ENCODE results near the gene GNPNAT1. TPM values are rescaled to one million over a fixed set of nuclear protein-coding genes. Genes with fewer than 3 reads are reported as not detected.

Gene GNPNAT1
- 70.0 and 90.6 TPM in 2 replicates for total RNA-seq

GRCh38 chr14:52791223-52792096 lies at the start of gene GNPNAT1:
Gene GNPNAT1 (minus strand): TSS chr14:52791607. CDS start chr14:52784650, 6,957 bp downstream.

GRCh38 chr14:52729925-52730708 lies 61.3 kb downstream of the GNPNAT1 start, which contains the start of gene STYX:
Gene STYX (plus strand): TSS chr14:52730166. CDS start chr14:52730475, 309 bp downstream.

Small RNAs within 50 kb of the gene (small RNA-seq; reads per million reads assigned to genes)
- not detected for gene AL139317.2

Other genes starting within 250 kb of the GNPNAT1 start
- 6.5 TPM in 2 replicates for gene TXNDC16, start 239.1 kb downstream of the GNPNAT1 start, total RNA-seq
- 0.53 and 1.6 TPM in 2 replicates for gene GPR137C, start 238.8 kb downstream of the GNPNAT1 start, total RNA-seq
- 128 and 138 TPM in 2 replicates for gene ERO1A, start 96.0 kb downstream of the GNPNAT1 start, total RNA-seq
- 133 and 155 TPM in 2 replicates for gene PSMC6, start 84.4 kb downstream of the GNPNAT1 start, total RNA-seq
- gene STYX, start 61.4 kb downstream of the GNPNAT1 start, total RNA-seq: 43.6 and 51.8 TPM in 2 replicates
- gene FERMT2, start 159.4 kb upstream of the GNPNAT1 start, total RNA-seq: 164 and 189 TPM in 2 replicates

Measured in thoracic aorta endothelial cell (primary cell).